Heart left ventricle (tissue), 16 donors: ENCODE data around the gene DKK3. TPM values are rescaled to one million over a fixed set of nuclear protein-coding genes. Genes with fewer than 3 reads are reported as not detected.
A peak's percentile ranks its signal among the peaks of the same experiment; 100 is the strongest.

Source experiments
- ATAC-seq, 4 donors: fragments of 200-7000 bp; cut with Tn5 transposase; one replicate each; pipeline ENCODE4 v1.9.1; 2020 to 2022; ENCODE audit warnings: moderate library complexity in 4 of 4, mild to moderate bottlenecking in 3 of 4, moderate number of reproducible peaks in 1 of 4
- DNase-seq, 5 donors: peaks; one replicate each; pipeline ENCODE4 v3.0.0-alpha.2; 2020
- H3K27ac ChIP-seq, 12 donors: fragments of 200-600 bp; sonication (generic) in 4 of 12; one replicate each; pipeline versions ENCODE4 v1.5.0 to v1.8.0; 2016 to 2022; ENCODE audit warnings: mild to moderate bottlenecking in 2 of 12
- H3K27me3 ChIP-seq, 9 donors: fragments of 200-600 bp; sonication (generic) in 2 of 9; one replicate each; pipeline versions ENCODE4 v1.5.1 to v1.8.0; 2016 to 2022; ENCODE audit warnings: mild to moderate bottlenecking in 3 of 9
- H3K36me3 ChIP-seq, 9 donors: fragments of 200-600 bp; sonication (generic) in 2 of 9; one replicate each; pipeline versions ENCODE4 v1.5.0 to v1.8.0; 2018 to 2022; ENCODE audit warnings: mild to moderate bottlenecking in 2 of 9
- H3K4me1 ChIP-seq, 12 donors: fragments of 200-600 bp; sonication (generic) in 4 of 12; one replicate each; pipeline versions ENCODE4 v1.5.0 to v1.8.0; 2016 to 2022; ENCODE audit warnings: mild to moderate bottlenecking in 3 of 12
- H3K4me3 ChIP-seq, 12 donors: fragments of 200-600 bp; sonication (generic) in 4 of 12; one replicate each; pipeline versions ENCODE4 v1.5.0 to v1.8.0; 2017 to 2022; ENCODE audit warnings: mild to moderate bottlenecking in 9 of 12, moderate library complexity in 4 of 12
- H3K9me3 ChIP-seq, 12 donors: fragments of 200-600 bp; sonication (generic) in 4 of 12; one replicate each; pipeline versions ENCODE4 v1.5.0 to v1.8.0; 2016 to 2022; ENCODE audit warnings: mild to moderate bottlenecking in 1 of 12
- POLR2A ChIP-seq, 2 donors: fragments of 450-650 bp; IDR thresholded peaks; one replicate each; pipeline ENCODE4 v1.6.1; 2017; ENCODE audit warnings: antibody characterized with exemption in 2 of 2, mild to moderate bottlenecking in 2 of 2, moderate library complexity in 2 of 2
- WGBS, 4 donors: extraction: QIAGEN DNeasy Blood & Tissue Kit in 2 of 4; methylation state at CpG; one replicate each; pipeline versions ENCODE4 v1.1.5 to v1.1.7; 2013 to 2018; 5-methylcytosine and 5-hydroxymethylcytosine counted together
- intact Hi-C, 10 donors: fragments of 100-400 bp; cut with DNase I; formaldehyde crosslinking; loops; one replicate each; pipeline versions ENCODE4 v1.11.1 to v1.14.2; 2022
- polyA plus RNA-seq, 2 donors: library from polyadenylated mRNA; stranded (reverse); fragments of 200-250 nt; gene quantifications; one replicate each; pipeline ENCODE4 v1.2.3, GENCODE V29; 2013
- total RNA-seq, 9 donors: library from RNA; depleted of rRNA in 2 of 9; stranded (reverse); fragments of >200 nt in 2 of 9; fragmentation: NEBNext Ultra II Directional in 3 of 9; extraction: Animal tissue kit (Norgen Biotek cat#: 25700) in 3 of 9; gene quantifications; one replicate each; pipeline versions ENCODE4 v1.1.0 to v1.2.4, GENCODE V29; 2016 to 2023
- TF ChIP-seq, protein P1 (sequence below), 12 donors: fragments of 200-600 bp; sonication (generic) in 4 of 12; IDR thresholded peaks; one replicate each; pipeline versions ENCODE4 v1.5.0 to v1.8.0; 2018 to 2022; ENCODE audit warnings: antibody characterized with exemption in 12 of 12, mild to moderate bottlenecking in 5 of 12
- donor health status: ischemic (EF 13 %, LVEDD 7.1; RV severe dilation, severe dysfunction).
- donor health status: healthy with polysubstance abuse.
- donor health status: DM: no; HTN: yes; CAD: no.
- donor health status: DM: no; HTN: no; CAD: no.
- donor health status: ischemic (EF 25% LVEDD 6.9; RV normal size, moderate dysfunction).
- donor health status: ischemic (EF 25% LVEDD 5.7; RV mildly dilated, moderate dysfunction).
- donor health status: healthy.
- donor health status: DM: yes; HTN: yes; CAD: no.
- donor health status: ischemic (EF 35%, LVEDD 5.7; RV mildly dilated, moderate dysfunction).
- donor health status: nonischemic (EF 11% LVEDD 7.7; RV severe dilation, severe dysfunction).
- donor health status: DM: yes; HTN: yes; CAD: no.
- donor health status: PGD.
- donor health status: ischemic (EF 29% LVEDD 5.4; RV normal size, mild dysfunction).
- donor health status: nonischemic (EF 23%, LVEDD 6.1; RV moderate dilation, normal function).

DKK3 gene
- total and polyA plus RNA-seq, 11 donors: 117 to 851 (median 707) TPM

DNA sequence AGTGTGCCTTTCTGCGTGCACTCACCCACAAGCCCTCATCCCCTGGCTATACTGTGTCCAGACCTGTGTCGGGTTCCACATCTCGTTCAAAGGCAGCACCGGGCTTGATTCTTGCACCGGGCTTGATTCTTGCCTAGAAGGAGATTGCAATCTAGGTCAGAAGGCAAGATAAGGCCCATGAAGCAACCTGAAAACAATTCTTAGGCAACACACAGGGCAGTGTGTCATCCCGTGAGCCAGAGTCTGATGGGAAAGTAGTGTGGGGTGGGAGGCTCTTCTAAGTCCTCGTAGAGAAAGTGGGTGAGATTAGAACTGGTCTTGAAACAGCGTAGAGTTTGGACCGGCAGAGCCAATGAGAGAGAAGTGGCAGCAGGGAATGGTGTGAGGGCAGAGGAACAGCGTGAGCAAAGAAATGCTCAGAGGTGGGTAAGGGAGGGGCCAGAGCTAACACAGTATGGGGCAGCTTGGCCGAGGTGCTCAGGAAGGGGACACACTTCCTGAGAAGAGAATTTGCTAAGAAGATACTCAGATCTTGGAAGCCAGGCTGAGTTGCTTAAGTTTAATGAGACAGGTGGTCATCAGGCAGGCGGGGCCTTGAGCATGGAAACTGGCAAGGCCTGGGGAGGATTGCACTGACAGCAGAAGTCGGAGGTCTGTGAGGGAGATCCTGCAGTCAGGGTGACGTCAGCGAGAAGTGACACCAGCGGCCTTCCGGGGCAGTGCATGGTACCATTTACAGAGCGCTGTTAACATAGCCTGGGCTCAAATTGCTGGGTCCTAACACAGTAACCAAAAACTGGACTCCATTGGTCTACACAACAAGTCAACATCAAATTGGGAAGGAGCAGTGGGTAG lies 40.7 kb upstream of the DKK3 start:
- ATAC-seq (no peak), DNase-seq (no peak)
- H3K27me3 ChIP-seq: no peaks in the 10 kb centered on the region
- no peak overlapping the region for H3K4me3 ChIP-seq
- intact Hi-C loops: loop anchor here in 7 of 10 donors (1.0 to 10.0 kb wide), 7 partner anchors 74 to 846 kb away; no protein-coding TSS in a partner anchor
- H3K9me3 ChIP-seq: peaks cover 0 to 2% (median 0%) of the 10 kb centered on the region in 12 donors
- 93 to 97% (median 96%) methylated on average over 18 of the region's 18 CpGs for WGBS, 4 donors
- peaks cover 0 to 37% (median 16%) of the 10 kb centered on the region in 12 donors for H3K4me1 ChIP-seq
- no peak for TF ChIP-seq POLR2A (IDR thresholded peaks at IDR 0.05)
- no peaks in the 10 kb centered on the region for H3K36me3 ChIP-seq
- no peak overlapping the region for H3K27ac ChIP-seq

DNA sequence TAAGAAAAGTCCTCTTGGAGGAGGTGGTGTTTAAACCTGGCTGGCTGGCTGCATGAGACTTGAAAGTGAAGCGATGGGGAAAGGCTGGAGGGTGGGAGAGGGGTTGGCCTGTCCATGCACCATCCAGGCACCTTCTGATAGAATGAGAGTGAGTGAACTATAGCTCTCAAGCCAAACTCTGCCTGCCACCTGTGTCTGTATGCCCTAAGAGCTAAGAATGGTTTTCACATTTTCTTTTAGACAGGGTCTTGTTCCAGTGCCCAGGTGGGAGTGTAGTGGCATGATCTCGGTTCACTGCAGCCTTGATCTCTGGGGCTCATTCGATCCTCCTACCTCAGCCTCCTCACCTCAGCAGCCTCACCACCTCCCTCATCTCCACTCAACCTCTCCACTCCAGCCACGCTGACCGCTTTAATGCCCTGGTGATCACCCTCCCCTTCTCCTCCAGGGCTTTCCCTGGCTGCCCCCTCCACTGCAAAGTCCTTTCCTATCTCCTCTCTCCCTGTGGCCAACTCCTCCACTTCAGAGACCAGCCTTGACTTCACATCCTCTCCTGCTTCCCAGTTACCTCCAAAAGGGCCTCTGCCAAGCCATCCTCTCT lies 38.3 kb upstream of the DKK3 start:
- Histone ChIP-seq H3K36me3 (no peaks in the 10 kb centered on the region), H3K27ac (no peak overlapping the region), H3K4me1 (peaks cover 0 to 37% (median 21%) of the 10 kb centered on the region in 12 donors), H3K27me3 (no peaks in the 10 kb centered on the region), H3K4me3 (no peak overlapping the region), H3K9me3 (no peaks in the 10 kb centered on the region)
- no peak for TF ChIP-seq POLR2A (IDR thresholded peaks at IDR 0.05)
- TF ChIP-seq, protein P1, sequence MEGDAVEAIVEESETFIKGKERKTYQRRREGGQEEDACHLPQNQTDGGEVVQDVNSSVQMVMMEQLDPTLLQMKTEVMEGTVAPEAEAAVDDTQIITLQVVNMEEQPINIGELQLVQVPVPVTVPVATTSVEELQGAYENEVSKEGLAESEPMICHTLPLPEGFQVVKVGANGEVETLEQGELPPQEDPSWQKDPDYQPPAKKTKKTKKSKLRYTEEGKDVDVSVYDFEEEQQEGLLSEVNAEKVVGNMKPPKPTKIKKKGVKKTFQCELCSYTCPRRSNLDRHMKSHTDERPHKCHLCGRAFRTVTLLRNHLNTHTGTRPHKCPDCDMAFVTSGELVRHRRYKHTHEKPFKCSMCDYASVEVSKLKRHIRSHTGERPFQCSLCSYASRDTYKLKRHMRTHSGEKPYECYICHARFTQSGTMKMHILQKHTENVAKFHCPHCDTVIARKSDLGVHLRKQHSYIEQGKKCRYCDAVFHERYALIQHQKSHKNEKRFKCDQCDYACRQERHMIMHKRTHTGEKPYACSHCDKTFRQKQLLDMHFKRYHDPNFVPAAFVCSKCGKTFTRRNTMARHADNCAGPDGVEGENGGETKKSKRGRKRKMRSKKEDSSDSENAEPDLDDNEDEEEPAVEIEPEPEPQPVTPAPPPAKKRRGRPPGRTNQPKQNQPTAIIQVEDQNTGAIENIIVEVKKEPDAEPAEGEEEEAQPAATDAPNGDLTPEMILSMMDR (IDR thresholded peaks at IDR 0.05): no peak
- 67 to 79% (median 78%) methylated on average over 5 of the region's 5 CpGs for WGBS, 4 donors
- ATAC-seq: no peak
- no peak for DNase-seq
- intact Hi-C loops: loop anchor here in 9 of 10 donors (1.0 to 10.0 kb wide), 11 partner anchors 72 to 848 kb away; no protein-coding TSS in a partner anchor

DNA sequence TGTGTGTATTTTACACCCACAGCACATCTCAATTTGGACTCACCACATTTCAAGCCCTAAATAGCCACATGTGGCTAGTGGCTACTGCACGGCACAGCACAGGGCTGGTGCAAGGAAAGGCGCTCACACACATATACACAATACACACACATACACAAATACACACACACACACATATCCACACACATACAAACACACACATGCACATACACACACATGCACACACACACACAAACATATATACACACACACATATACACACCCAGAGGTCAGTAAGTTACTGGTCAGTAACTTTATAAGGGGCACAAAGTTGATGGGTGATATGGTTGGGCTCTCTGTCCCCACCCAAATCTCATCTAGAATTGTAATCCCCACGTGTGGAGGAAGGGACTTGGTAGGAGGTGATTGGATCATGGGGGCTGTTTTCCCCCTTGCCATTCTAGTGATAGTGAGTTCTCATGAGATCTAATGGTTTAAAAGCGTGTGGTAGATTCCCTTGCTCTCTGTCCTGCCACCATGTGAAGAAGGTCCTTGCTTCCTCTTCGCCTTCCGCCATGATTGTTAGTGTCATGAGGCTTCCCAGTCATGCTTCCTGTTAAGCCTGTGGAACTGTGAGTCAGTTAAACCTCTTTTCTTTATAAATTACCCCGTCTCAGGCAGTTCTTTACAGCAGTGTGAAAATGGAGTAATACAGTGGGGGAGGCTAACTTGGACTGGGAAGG lies 37.6 kb upstream of the DKK3 start:
- peaks cover 0 to 34% (median 21%) of the 10 kb centered on the region in 12 donors for H3K4me1 ChIP-seq
- TF ChIP-seq POLR2A (IDR thresholded peaks at IDR 0.05): no peak
- TF ChIP-seq, protein P1 (IDR thresholded peaks at IDR 0.05): no peak
- DNase-seq: no peak
- H3K4me3 ChIP-seq: no peak overlapping the region
- 86 to 94% (median 87%) methylated on average over 7 of the region's 7 CpGs for WGBS, 4 donors
- no peaks in the 10 kb centered on the region for H3K36me3 ChIP-seq
- H3K27ac ChIP-seq: no peak overlapping the region
- H3K9me3 ChIP-seq: no peaks in the 10 kb centered on the region
- H3K27me3 ChIP-seq: no peaks in the 10 kb centered on the region
- no peak for ATAC-seq
- intact Hi-C loops: loop anchor here in 9 of 10 donors (2.0 to 10.0 kb wide), 9 partner anchors 71 to 849 kb away; no protein-coding TSS in a partner anchor

DNA sequence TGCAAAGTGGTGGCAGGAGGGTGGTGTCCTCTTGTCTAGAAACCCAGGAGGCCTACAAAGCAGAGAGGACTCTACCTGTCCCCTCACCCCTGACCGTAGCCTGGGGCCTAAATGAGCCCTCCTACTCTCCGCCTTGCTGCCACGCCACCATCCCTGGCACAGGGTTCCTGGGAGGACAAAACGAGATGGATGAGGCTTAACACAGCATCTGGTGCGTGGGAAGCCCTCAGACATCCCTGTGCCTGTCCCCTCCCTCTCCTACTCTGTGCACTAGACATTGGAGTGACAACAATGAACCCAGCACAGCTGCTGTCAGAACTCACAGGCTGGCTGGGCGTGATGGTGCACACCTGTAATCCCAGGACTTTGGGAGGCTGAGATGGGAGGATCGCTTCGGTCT lies 36.4 kb upstream of the DKK3 start:
- Histone ChIP-seq H3K27ac (peak overlapping the region in 9 of 12 donors; percentile 31 to 78 (median 66)), H3K27me3 (no peaks in the 10 kb centered on the region), H3K9me3 (no peaks in the 10 kb centered on the region), H3K4me3 (no peak overlapping the region), H3K36me3 (no peaks in the 10 kb centered on the region), H3K4me1 (peaks cover 0 to 23% (median 17%) of the 10 kb centered on the region in 12 donors)
- ATAC-seq (peak; percentile 1 to 23 (median 13)), DNase-seq (no peak)
- intact Hi-C loops: loop anchor here (1.0 to 10.0 kb wide), 13 partner anchors 67 to 850 kb away; no protein-coding TSS in a partner anchor
- TF ChIP-seq, protein P1 (IDR thresholded peaks at IDR 0.05): no peak
- no peak for TF ChIP-seq POLR2A (IDR thresholded peaks at IDR 0.05)
- WGBS, 4 donors: 84 to 91% (median 89%) methylated on average over 5 to 8 of the region's 8 CpGs
